Sigmoid colon (tissue), 7 donors: ENCODE data around the gene UPF3A. TPM values are rescaled to one million over a fixed set of nuclear protein-coding genes. Genes with fewer than 3 reads are reported as not detected.
A peak's percentile ranks its signal among the peaks of the same experiment; 100 is the strongest.

Source experiments
- DNase-seq: peaks from one replicate; pipeline ENCODE4 v3.0.0-alpha.2; 2019
- H3K27ac ChIP-seq, 4 donors: fragments of 200-600 bp; sonication (generic); one replicate each; pipeline ENCODE4 v1.5.1; 2016 to 2019; ENCODE audit warnings: mild to moderate bottlenecking in 1 of 4
- H3K27me3 ChIP-seq, 3 donors: fragments of 200-600 bp; sonication (generic); one replicate each; pipeline ENCODE4 v1.5.1; 2019; ENCODE audit warnings: mild to moderate bottlenecking in 1 of 3
- H3K36me3 ChIP-seq, 4 donors: fragments of 200-600 bp; sonication (generic); one replicate each; pipeline ENCODE4 v1.5.1; 2016 to 2019
- H3K4me1 ChIP-seq, 4 donors: fragments of 200-600 bp; sonication (generic); one replicate each; pipeline ENCODE4 v1.5.1; 2017 to 2019
- H3K4me3 ChIP-seq, 4 donors: fragments of 200-600 bp; sonication (generic); one replicate each; pipeline ENCODE4 v1.5.1; 2017 to 2019; ENCODE audit warnings: mild to moderate bottlenecking in 2 of 4, moderate library complexity in 1 of 4
- H3K9me3 ChIP-seq, 4 donors: fragments of 200-600 bp in 3 of 4; sonication (generic) in 3 of 4; one replicate each; pipeline versions ENCODE4 v1.5.1 to v1.6.1; 2013 to 2019
- EP300 ChIP-seq, 4 donors: sonication (generic); formaldehyde crosslinking; IDR thresholded peaks; one replicate each; pipeline ENCODE4 v1.6.1; 2017; ENCODE audit warnings: antibody characterized with exemption in 4 of 4
- POLR2A ChIP-seq, 2 donors: fragments of 450-650 bp; IDR thresholded peaks; one replicate each; pipeline ENCODE4 v1.6.1; 2016; ENCODE audit warnings: antibody characterized with exemption in 2 of 2, mild to moderate bottlenecking in 2 of 2, moderate library complexity in 2 of 2
- POLR2AphosphoS5 ChIP-seq, 4 donors: sonication (generic); formaldehyde crosslinking; IDR thresholded peaks; one replicate each; pipeline ENCODE4 v1.6.1; 2017; ENCODE audit warnings: antibody characterized with exemption in 4 of 4
- WGBS, 2 donors: extraction: QIAGEN DNeasy Blood & Tissue Kit; methylation state at CpG; one replicate each; pipeline ENCODE4 v1.1.7; 2013; 5-methylcytosine and 5-hydroxymethylcytosine counted together
- intact Hi-C: fragments of 100-400 bp; cut with DNase I; formaldehyde crosslinking; loops from one replicate; pipeline ENCODE4 v1.15.1; 2023
- polyA plus RNA-seq, 3 donors: library from polyadenylated mRNA; stranded (reverse); fragments of 200-250 nt; gene quantifications; one replicate each; pipeline ENCODE4 v1.2.3, GENCODE V29; 2013
- total RNA-seq, 4 donors: library from RNA; depleted of rRNA; stranded (reverse); fragments of >200 nt; gene quantifications; one replicate each; pipeline ENCODE4 v1.1.0, GENCODE V29; 2016
- TF ChIP-seq, protein P1 (sequence below), 4 experiments: fragments of 450-650 bp in 3 of 4; fragments of 200-600 bp in 1 of 4; IDR thresholded peaks; one replicate each; pipeline ENCODE4 v1.5.1; 2016 to 2019; ENCODE audit warnings: antibody characterized with exemption in 4 of 4, mild to moderate bottlenecking in 3 of 4, moderate library complexity in 2 of 4
- donor health status: healthy with polysubstance abuse.
- donor health status: Bipolar disorder and iron deficiency.
- donor health status: healthy.

The UPF3A gene
- total and polyA plus RNA-seq, 7 donors, result 25.7 to 65.9 (median 41.0) TPM

- no peak for TF ChIP-seq POLR2A (IDR thresholded peaks at IDR 0.05)
- peak in 3 of 4 donors; percentile 42 to 81 (median 76) for TF ChIP-seq POLR2AphosphoS5 (IDR thresholded peaks at IDR 0.05)
- no peak for TF ChIP-seq EP300 (IDR thresholded peaks at IDR 0.05)
- TF ChIP-seq, protein P1, sequence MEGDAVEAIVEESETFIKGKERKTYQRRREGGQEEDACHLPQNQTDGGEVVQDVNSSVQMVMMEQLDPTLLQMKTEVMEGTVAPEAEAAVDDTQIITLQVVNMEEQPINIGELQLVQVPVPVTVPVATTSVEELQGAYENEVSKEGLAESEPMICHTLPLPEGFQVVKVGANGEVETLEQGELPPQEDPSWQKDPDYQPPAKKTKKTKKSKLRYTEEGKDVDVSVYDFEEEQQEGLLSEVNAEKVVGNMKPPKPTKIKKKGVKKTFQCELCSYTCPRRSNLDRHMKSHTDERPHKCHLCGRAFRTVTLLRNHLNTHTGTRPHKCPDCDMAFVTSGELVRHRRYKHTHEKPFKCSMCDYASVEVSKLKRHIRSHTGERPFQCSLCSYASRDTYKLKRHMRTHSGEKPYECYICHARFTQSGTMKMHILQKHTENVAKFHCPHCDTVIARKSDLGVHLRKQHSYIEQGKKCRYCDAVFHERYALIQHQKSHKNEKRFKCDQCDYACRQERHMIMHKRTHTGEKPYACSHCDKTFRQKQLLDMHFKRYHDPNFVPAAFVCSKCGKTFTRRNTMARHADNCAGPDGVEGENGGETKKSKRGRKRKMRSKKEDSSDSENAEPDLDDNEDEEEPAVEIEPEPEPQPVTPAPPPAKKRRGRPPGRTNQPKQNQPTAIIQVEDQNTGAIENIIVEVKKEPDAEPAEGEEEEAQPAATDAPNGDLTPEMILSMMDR (IDR thresholded peaks at IDR 0.05), result no peak
- Histone ChIP-seq H3K27ac (peak overlapping the region in 1 of 4 donors; percentile 36), H3K9me3 (peaks cover 0 to 1% (median 0%) of the 10 kb centered on the region in 4 donors), H3K4me3 (no peak overlapping the region), H3K36me3 (peaks cover 0 to 11% (median 3%) of the 10 kb centered on the region in 4 donors), H3K4me1 (peaks cover 0 to 39% (median 35%) of the 10 kb centered on the region in 4 donors), H3K27me3 (no peaks in the 10 kb centered on the region)
- intact Hi-C loops, result no loop called here
- no peak for DNase-seq
These were observed 30.0 kb downstream of the UPF3A start for GRCh38 chr13:114311387-114311786.

DNA sequence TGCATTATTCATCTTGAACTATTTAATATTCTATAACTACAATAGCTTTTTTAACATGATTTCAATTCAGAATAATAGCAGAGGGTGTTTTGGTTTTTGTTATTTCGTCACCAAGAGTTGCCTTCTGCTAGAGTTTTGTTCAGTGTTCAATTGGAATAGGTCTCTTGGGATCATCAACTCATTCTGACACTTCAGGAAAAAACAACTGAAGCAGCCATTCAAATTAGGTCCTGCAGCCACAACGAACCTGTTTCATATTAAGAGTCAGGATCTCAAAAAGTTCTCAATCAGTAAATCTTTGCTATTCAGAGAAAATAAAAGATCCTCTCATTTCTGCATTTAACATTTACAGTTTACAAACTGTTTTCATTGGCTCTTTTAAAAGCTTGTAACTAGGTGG is 30.5 kb downstream of the UPF3A start:
- peaks cover 0 to 1% (median 0%) of the 10 kb centered on the region in 4 donors for H3K9me3 ChIP-seq
- no peak for TF ChIP-seq POLR2AphosphoS5 (IDR thresholded peaks at IDR 0.05)
- no peak for TF ChIP-seq EP300 (IDR thresholded peaks at IDR 0.05)
- TF ChIP-seq, protein P1 (IDR thresholded peaks at IDR 0.05), result no peak
- TF ChIP-seq POLR2A (IDR thresholded peaks at IDR 0.05), result no peak
- no peak for DNase-seq
- WGBS, 2 donors, result 56 to 66% methylated on average over 2 of the region's 2 CpGs
- H3K27ac ChIP-seq, result no peak overlapping the region
- peaks cover 0 to 45% (median 38%) of the 10 kb centered on the region in 4 donors for H3K4me1 ChIP-seq
- no peaks in the 10 kb centered on the region for H3K27me3 ChIP-seq
- no peak overlapping the region for H3K4me3 ChIP-seq
- intact Hi-C loops, result no loop called here
- H3K36me3 ChIP-seq, result peaks cover 0 to 6% (median under 1%) of the 10 kb centered on the region in 4 donors

- Histone ChIP-seq H3K9me3 (no peaks in the 10 kb centered on the region), H3K4me1 (peaks cover 0 to 57% (median 45%) of the 10 kb centered on the region in 4 donors), H3K4me3 (peak overlapping the region; percentile 72 to 89 (median 82)), H3K27ac (peak overlapping the region; percentile 94 to 97 (median 96)), H3K27me3 (no peaks in the 10 kb centered on the region), H3K36me3 (no peaks in the 10 kb centered on the region)
- no peak for DNase-seq
- TF ChIP-seq POLR2AphosphoS5 (IDR thresholded peaks at IDR 0.05), result no peak
- TF ChIP-seq POLR2A (IDR thresholded peaks at IDR 0.05), result no peak
- TF ChIP-seq EP300 (IDR thresholded peaks at IDR 0.05), result no peak
- TF ChIP-seq, protein P1 (IDR thresholded peaks at IDR 0.05), result no peak
- intact Hi-C loops, result no loop called here
- WGBS, 2 donors, result 74 to 82% methylated on average over 17 of the region's 17 CpGs
These were observed 31.9 kb downstream of the UPF3A start for GRCh38 chr13:114313061-114313860.

DNA sequence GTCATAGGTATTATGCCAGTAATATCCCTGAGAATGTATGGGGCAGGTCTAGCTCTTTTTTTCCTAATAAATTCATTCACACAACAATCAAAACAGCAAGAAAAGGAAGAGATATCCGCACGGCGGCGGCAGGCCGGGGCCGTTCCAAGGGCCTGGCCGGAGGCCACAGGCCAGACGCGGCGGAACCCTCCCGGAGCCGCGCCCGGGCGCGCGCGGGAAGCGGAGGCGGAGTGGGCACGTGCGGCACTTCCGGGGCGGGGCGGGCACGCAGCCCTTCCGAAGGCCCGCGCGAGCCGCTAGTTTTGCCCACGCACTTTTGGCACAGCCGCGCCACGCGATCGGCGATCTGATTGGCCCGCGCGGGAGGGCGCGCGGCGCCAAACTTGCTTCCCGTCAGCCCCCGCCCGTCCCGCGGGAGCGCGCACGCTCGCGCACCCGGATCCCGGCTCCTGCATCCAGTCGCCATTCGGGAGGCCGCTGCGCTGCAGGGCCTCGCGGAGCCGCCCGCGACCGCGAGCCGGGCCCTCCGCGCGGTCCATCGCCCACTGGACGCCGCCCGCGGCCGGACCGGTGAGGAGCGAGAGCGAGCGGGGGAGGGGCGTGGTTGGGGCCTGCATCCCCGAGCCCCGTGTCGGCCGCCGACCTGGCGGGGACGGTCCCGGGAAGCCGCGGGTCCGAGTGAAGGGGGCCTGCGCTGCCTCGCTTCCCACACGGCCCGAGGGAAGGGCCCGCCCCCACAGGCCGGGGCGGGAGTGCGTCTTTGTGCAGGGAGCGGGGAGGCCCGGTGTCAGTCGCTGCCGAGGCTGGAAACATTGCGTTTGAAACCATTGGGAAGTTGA is 32.9 kb downstream of the UPF3A start, which contains the start of gene CHAMP1:
Gene CHAMP1 (plus strand): TSS at position 430 of the 839 bp plus-strand sequence. CDS start 9,340 bp downstream, outside the sequence.
- peak within 1 kb of the TSS; percentile 94 to 97 (median 96) for H3K27ac ChIP-seq
- intact Hi-C loops, result loop anchor here (2.0 kb wide), 1 partner anchor 33 kb away; the partner anchor contains the start of gene UPF3A
- 0% methylated on average over 107 of the region's 107 CpGs for WGBS, 2 donors
- peak; percentile 98 for DNase-seq
- H3K9me3 ChIP-seq, result no peaks in the 10 kb centered on the region
- peaks cover 0 to 68% (median 54%) of the 10 kb centered on the region in 4 donors for H3K4me1 ChIP-seq
- H3K36me3 ChIP-seq, result no peaks in the 10 kb centered on the region
- H3K4me3 ChIP-seq, result peak within 1 kb of the TSS; percentile 72 to 89 (median 82)
- TF ChIP-seq EP300 (IDR thresholded peaks at IDR 0.05) (no peak), POLR2A (IDR thresholded peaks at IDR 0.05) (peak in 1 of 2 donors; percentile 26), POLR2AphosphoS5 (IDR thresholded peaks at IDR 0.05) (peak; percentile 52 to 85 (median 71))
- TF ChIP-seq, protein P1 (IDR thresholded peaks at IDR 0.05), result no peak
- H3K27me3 ChIP-seq, result no peaks in the 10 kb centered on the region
